ENCODE data around the gene GLUD2.

DNA sequence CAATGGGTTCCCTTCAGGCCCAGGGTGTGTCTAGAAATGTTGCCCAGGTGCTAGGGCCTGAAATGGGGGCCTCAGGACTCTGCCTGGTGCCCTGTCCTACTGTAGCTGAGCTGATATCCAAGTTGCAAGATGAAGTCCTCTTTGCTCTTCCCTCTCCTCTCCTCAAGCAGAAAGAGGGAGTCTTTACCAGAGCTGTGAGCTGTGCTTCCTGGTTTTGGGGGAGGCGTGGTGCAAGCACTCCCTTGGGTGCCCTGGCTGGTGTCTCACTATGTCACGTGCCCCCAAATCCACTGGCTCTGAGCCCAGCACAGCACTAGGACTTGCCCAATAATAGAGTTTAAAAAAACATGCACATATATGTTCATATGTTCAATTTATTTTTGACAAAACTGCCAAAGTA is 32.6 kb upstream of the GLUD2 start:
- TF ChIP-seq, protein P1, sequence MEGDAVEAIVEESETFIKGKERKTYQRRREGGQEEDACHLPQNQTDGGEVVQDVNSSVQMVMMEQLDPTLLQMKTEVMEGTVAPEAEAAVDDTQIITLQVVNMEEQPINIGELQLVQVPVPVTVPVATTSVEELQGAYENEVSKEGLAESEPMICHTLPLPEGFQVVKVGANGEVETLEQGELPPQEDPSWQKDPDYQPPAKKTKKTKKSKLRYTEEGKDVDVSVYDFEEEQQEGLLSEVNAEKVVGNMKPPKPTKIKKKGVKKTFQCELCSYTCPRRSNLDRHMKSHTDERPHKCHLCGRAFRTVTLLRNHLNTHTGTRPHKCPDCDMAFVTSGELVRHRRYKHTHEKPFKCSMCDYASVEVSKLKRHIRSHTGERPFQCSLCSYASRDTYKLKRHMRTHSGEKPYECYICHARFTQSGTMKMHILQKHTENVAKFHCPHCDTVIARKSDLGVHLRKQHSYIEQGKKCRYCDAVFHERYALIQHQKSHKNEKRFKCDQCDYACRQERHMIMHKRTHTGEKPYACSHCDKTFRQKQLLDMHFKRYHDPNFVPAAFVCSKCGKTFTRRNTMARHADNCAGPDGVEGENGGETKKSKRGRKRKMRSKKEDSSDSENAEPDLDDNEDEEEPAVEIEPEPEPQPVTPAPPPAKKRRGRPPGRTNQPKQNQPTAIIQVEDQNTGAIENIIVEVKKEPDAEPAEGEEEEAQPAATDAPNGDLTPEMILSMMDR (IDR thresholded peaks at IDR 0.05): no peak
- no peak for TF ChIP-seq POLR2AphosphoS5 (IDR thresholded peaks at IDR 0.05)
- no peak for TF ChIP-seq POLR2A (IDR thresholded peaks at IDR 0.05)

All from breast epithelium (tissue), 3 donors.